RPMI8226 (cell line): ENCODE measurements around the gene OGDHL.
"Not testable (repeated sequence)": the region's sequence is repeated elsewhere in the genome, so short reads cannot be mapped to it uniquely, and the experiment has no call there.

ENCODE experiments used
- DNase-seq: peaks from one replicate; pipeline ENCODE4 v3.0.0-alpha.2; 2015

The OGDHL gene

DNA sequence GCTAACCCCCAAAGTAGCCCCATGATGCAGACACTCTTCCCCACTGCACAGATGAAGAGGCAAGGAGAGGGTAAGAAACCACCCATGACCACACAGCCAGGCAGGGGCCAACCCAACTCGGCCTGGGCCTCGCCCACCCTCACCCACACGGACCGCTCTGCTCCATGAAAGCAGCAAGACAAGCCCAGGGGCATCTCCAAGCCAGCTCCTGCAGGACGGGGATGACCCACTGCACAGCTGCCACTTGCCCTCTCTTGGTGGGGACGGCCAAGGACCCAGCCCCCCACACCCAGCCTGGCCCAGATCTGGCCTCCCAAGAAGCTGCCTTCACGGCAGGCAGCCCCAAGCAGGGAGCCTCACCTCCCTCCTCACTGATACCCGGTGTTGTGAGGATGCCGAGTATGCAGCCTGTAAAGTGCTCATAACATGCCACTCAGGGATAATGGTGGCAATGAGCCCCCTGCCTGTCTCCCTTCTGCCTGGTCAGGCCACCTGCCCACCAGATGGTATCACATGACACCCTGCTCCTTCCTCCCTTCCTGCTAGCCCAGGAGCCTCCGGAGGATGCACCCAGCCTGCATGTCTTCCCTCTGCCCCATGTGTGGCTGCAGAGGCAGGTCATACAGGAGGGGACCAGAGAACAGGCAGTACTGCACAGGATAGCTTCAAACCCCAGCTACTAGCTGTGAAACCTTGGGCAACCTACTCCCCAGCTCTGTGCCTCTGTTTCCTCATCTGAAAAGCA lies 23.3 kb downstream of the OGDHL start:
- DNase-seq = no peak

DNA sequence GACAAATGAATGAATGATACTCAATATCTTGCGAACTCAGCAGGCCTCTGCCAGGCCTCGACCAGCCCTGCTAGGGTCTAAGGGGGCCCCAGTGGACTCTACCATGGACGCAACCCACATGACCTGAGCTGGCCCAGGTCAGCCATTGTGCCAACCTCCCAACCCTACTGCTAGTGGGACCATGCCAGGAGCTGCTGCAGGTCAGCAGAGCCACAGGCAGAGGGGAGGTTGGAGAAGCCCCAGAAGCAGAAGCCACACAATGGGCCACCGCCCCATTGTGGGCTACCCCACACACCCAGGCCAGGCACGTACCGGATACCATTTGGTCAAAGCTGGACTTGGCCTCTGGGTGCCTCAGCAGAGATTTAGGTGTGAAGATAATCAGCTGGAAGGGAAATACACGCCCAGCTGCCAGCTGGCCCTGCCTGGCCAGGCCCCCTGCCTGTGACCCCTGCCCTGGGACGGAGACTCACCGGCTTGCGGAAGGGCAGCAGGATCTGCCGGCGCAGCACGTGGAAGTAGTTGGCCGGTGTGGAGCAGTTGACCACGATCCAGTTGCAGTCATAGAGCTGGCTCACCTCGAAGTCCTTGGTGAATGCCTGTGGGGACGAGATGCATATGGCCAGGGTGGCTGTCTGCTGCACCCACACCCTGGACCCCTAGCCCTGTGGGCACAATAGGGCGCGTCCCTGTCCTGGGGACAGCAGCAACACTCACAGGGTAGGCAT lies 24.5 kb downstream of the OGDHL start:
- no peak for DNase-seq

DNA sequence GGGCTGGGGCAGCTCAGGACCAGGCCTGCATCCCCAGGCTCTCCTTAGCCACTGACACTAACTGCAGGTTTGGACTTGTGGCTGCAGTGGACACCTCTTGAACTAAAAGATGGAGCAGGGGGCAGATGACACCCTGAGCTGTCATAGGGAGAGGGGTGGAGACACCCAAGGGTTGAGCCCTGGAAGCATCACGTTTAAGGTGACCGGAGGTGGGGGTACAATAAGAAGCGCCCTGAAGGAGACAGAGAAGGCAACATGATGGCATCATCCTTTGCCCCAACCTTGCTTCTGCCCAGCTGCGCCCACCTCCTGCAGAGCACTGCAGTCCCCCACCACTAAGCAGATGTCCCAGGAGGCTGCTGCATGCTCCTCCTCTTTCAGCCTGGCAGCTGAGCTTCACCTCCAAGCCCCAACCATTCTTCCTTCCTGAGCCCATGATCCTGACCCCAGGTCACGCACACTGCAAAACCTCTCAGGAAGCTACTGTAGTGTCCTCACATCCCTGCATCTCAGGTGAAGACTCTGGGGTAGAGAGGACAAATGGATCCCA lies 25.5 kb downstream of the OGDHL start:
- no peak for DNase-seq

GRCh38 chr10:49735848-49736563 lies 26.1 kb downstream of the OGDHL start:
- no peak for DNase-seq

DNA sequence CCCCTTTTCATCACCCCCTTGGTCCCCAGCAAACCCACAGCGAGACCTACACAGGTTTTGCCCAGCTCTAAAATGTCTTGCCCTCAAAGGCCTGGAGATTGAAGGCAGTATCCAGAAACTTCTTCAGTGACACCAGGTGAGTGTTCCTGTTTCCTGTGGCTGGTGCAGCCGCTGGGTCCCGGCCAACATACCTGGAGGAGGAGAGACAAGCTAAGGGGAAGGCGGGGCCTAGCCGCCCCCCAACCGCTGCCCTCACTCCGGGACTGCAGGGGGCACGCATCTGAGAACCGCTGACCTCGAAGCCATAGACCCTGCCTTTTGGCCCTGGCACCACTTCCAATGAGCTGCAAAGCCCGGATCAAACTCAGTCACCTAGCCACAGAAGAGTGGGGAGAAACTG lies 27.0 kb downstream of the OGDHL start:
- DNase-seq = no peak

GRCh38 chr10:49734676-49735075 lies 27.4 kb downstream of the OGDHL start:
- DNase-seq = no peak

DNA sequence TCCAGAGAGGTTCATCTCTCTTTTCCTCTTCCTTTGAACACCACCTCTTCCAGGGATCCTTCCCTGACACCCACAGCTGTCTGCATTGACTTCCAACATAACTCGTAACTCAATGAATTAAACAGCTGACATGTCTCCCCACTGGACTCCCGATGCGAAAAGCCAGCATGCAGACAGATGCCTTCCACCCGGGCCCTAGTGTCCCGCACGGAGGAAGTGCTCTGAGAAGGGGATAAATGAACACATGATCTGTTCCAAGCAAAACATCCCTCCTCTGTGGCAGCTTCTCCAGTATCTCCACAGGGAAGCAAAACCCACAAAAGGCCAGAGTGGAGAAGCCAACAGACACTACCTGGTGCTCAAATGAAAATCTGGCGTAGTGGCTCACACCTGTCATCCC lies 28.3 kb downstream of the OGDHL start:
- DNase-seq = no peak

- DNase-seq = no peak
Measured at GRCh38 chr10:49726593-49726992, 35.5 kb downstream of the OGDHL start.

- DNase-seq = not testable (repeated sequence)
Measured at GRCh38 chr10:49715157-49715556, 47.0 kb downstream of the OGDHL start.

DNA sequence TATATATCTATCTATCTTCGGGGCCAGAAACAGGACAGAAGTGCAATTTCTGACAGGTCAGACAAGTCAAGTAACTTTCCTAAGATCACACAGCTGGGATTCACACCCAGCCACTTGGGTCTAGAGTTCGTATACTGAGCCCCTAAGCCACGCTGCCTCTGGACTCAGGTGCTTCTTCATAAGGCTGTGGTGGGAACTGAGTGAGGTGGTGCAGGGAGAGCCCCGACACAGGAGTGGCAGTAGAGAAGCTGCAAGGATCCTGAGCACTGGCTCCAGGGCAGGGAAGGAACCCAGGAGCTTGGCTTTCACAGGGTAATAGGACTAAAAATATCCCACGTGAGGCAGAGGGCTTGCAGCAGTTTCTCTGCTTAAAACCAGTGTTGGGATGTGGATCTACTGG lies 48.9 kb downstream of the OGDHL start:
- no peak for DNase-seq

DNA sequence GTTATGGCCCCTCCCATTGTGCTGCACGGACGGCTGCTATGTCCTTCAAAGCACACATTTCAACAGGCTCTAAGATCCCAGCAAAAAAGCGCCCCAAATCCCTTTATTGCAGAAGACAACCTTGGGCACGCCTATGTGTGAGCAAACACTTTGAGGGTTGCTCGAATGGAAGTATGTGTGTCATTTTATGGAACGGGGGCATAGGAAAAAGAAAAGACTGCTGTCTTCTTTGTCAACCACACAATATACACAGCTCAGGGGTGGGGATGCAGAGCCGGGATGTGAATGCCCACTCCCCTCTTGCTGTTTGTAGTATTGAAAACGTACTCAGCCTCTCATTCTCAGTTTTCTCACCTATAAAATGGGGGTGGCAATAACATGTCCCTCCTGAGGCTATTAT lies 50.6 kb downstream of the OGDHL start:
- DNase-seq = no peak

DNA sequence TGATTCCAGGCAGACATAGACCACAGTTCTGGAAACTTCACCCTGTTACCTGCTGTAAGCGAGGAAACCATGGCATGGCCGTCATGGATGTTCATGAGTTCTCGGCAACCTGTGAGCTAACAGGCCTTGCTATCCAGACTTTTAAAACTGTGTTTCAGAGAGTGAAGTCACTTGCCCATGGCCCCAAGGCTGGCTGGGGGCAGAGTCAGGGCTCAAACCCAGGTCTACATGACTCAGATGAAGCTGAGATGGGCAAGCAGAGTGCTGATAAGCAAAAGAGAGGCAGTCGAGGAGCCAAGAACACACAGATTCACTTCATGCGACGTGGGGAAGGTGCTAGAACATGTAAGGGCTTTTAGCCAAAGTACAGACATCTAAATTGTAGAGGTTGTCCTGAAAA lies 51.2 kb downstream of the OGDHL start:
- DNase-seq = no peak

GRCh38 chr10:49709934-49710333 lies 52.2 kb downstream of the OGDHL start:
- no peak for DNase-seq

GRCh38 chr10:49707585-49707984 lies 54.5 kb downstream of the OGDHL start:
- no peak for DNase-seq

DNA sequence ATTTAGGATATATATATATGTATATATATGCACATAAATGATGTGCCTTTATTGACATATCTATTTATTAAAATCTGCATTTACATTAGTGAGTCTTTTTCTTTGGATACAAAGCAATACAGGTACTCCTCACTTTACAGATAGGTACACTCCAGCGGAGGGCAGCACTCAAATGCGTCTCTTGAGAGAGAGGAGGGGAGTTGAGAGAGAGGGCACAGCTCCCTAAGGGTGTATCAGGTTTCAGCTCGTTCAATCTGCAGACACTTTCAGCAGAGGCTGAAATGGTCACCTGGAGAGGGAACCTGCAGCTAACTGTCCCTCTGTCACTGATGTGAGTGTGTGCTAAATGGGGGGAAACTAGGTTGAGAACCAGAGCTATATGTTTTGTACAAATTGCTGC lies 61.1 kb downstream of the OGDHL start:
- DNase-seq = no peak

- DNase-seq = no peak
Measured at GRCh38 chr10:49700211-49700610, 61.9 kb downstream of the OGDHL start.

- no peak for DNase-seq
Measured at GRCh38 chr10:49698679-49699078, 63.4 kb downstream of the OGDHL start.

DNA sequence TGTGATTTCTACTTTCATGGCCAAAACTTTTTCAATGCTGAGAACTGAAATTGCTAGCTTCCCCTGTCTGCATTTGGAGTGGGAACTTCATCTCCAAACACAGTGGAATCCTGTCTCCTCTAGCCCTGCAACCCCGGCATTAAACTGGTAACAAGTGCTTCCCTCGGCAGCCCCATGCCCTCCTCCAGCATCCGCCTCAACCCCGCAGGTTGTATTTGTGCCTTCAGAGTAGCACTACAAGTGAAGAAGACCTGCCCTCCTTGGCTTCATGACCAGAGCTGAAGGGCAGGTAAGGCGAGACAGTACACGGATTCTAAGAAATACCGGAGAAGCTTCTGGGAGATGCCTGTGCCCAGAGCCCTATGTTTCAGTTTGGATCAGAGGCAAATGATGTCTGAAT lies 65.8 kb downstream of the OGDHL start:
- no peak for DNase-seq

GRCh38 chr10:49694466-49694865 lies 67.7 kb downstream of the OGDHL start:
- no peak for DNase-seq

DNA sequence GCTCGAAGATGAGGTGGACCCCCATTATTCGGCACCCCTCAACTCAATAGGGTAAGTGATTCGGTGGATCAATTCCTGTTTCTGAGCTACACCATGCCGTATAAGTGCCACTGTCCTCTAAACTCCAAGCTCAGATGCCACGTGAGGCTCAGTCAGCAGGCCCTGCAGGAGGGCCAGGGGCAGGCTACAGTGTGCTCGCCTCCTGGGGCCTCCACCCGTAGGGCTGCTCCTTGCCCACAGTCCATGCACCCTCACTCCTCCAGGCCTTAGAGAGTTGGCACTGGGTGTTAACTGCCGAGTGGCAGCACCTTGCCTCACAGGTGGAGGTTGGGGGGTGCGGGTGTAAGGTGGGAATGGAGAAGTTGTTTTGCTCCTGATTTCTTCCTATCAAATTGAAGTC lies 70.5 kb downstream of the OGDHL start:
- no peak for DNase-seq

- DNase-seq = no peak
Measured at GRCh38 chr10:49690698-49691356, 71.3 kb downstream of the OGDHL start.

DNA sequence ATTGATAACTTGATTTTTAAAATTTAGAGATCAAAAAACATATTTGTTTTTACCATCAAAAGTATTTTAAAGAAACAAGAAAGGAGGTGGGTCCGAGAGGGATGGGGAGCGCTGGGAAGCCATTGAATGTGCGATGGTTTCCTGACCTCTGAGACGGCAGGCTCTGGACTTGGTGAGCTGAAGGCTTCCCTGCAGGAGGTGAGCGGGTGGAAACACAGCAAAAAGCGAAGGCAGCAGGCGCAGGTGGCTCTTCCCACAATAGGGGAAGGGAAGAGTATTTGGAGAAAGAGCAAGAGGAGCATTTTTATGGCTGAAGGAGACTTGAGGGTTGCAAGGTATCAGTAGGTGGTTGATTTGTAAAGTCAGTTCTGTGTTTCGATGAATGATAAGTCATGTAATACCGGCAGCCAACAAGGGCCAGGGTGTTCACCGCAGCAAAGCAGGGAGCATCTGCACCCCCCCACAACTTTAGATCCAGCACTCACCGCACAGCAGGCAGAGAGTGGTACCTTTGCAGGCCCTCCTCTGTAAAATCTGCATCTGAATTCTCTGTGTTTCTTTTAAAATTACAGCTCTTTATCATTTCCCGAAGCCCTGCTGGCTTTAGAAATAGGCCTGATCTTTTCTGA lies 72.1 kb downstream of the OGDHL start:
- no peak for DNase-seq

DNA sequence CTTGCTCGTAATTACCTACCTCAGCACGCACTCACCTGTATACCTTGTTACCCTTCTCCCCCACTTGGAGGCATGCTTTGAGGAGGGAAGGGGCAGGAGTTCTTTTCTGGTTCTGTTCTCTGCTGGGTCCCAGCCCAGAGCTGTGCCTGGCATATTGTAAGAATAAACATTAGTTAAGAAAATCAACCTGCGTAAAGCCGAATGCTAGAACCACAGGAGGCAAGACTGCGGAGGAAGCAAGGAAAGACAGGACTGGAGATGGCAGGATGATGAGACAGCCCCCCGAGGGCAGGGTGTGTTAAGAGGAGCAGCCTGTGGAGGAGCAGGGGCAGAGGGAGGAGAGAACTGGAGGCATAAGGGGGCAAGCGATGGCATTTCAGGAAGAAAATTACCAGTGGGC lies 73.2 kb downstream of the OGDHL start:
- no peak for DNase-seq
